GM23338 (cell line): Measurements from ENCODE around the gene RGS7. TPM values are rescaled to one million over a fixed set of nuclear protein-coding genes. Genes with fewer than 3 reads are reported as not detected.

Experiments used
- ATAC-seq: fragments of 200-7000 bp; cut with Tn5 transposase; 3 replicates; pipeline ENCODE4 v1.9.1; 2020
- DNase-seq: peaks from one replicate; pipeline ENCODE4 v3.0.0-alpha.2; 2015; ENCODE audit warnings: low spot score
- H2AFZ ChIP-seq: fragments of 200-600 bp; sonication (generic); 2 replicates; pipeline ENCODE4 v1.8.0; 2016; ENCODE audit warnings: antibody characterized with exemption, mild to moderate bottlenecking, moderate library complexity
- H3F3A ChIP-seq: fragments of 200-600 bp; sonication (generic); replicated peaks from 2 replicates; pipeline ENCODE4 v1.8.0; 2017; ENCODE audit warnings: antibody characterized with exemption, mixed run types, low read depth
- H3K27ac ChIP-seq: fragments of 200-600 bp; sonication (generic); 2 replicates; pipeline ENCODE4 v1.6.1; 2016; ENCODE audit warnings: low read depth
- H3K27me3 ChIP-seq: fragments of 200-600 bp; sonication (generic); 2 replicates; pipeline ENCODE4 v1.8.0; 2016; ENCODE audit warnings: mild to moderate bottlenecking, mixed run types, moderate library complexity; ENCODE audit not compliant: insufficient read depth
- H3K36me3 ChIP-seq: fragments of 200-600 bp; sonication (generic); 2 replicates; pipeline ENCODE4 v1.8.0; 2016; ENCODE audit warnings: mild to moderate bottlenecking; ENCODE audit not compliant: insufficient read depth
- H3K4me1 ChIP-seq: fragments of 200-600 bp; sonication (generic); 2 replicates; pipeline ENCODE4 v1.8.0; 2016; ENCODE audit warnings: mild to moderate bottlenecking, moderate library complexity; ENCODE audit not compliant: insufficient read depth
- H3K4me2 ChIP-seq: fragments of 200-600 bp; sonication (generic); 2 replicates; pipeline ENCODE4 v1.7.1; 2017; ENCODE audit warnings: mixed run types
- H3K4me3 ChIP-seq: fragments of 200-600 bp; sonication (generic); 2 replicates; pipeline ENCODE4 v1.6.1; 2016; ENCODE audit warnings: mixed run types
- H3K79me2 ChIP-seq: fragments of 200-600 bp; sonication (generic); replicated peaks from 2 replicates; pipeline ENCODE4 v1.8.0; 2017; ENCODE audit warnings: mild to moderate bottlenecking; ENCODE audit not compliant: insufficient read depth
- H3K9me2 ChIP-seq: fragments of 200-600 bp; sonication (generic); 2 replicates; pipeline ENCODE4 v1.8.0; 2017; ENCODE audit not compliant: insufficient read depth
- H4K20me1 ChIP-seq: fragments of 200-600 bp; sonication (generic); replicated peaks from 2 replicates; pipeline ENCODE4 v1.8.0; 2017; ENCODE audit warnings: mild to moderate bottlenecking; ENCODE audit not compliant: insufficient read depth
- H3K27ac Mint-ChIP-seq: 2 replicates; pipeline ENCODE4 v1.8.0; 2020; ENCODE audit warnings: inconsistent platforms, mild to moderate bottlenecking, moderate library complexity, mixed read lengths
- H3K27me3 Mint-ChIP-seq: 3 replicates; pipeline ENCODE4 v1.8.0; 2022; ENCODE audit warnings: low read depth, mild to moderate bottlenecking, moderate library complexity, mixed read lengths, inconsistent platforms; ENCODE audit not compliant: insufficient read depth, poor library complexity
- H3K36me3 Mint-ChIP-seq: 3 replicates; pipeline ENCODE4 v1.8.0; 2021; ENCODE audit warnings: low read depth, mild to moderate bottlenecking, inconsistent platforms, moderate library complexity, mixed read lengths
- H3K4me1 Mint-ChIP-seq: 3 replicates; pipeline ENCODE4 v1.8.0; 2020; ENCODE audit warnings: mild to moderate bottlenecking, inconsistent platforms, mixed read lengths
- H3K4me3 Mint-ChIP-seq: 3 replicates; pipeline ENCODE4 v1.8.0; 2021; ENCODE audit warnings: moderate library complexity, mild to moderate bottlenecking, inconsistent platforms, mixed read lengths
- H3K9me3 Mint-ChIP-seq: 3 replicates; pipeline ENCODE4 v1.8.0; 2020; ENCODE audit warnings: moderate library complexity, mild to moderate bottlenecking, inconsistent platforms, mixed read lengths
- EZH2phosphoT487 ChIP-seq: fragments of 200-600 bp; sonication (generic); IDR thresholded peaks from one replicate; pipeline ENCODE4 v1.8.1; 2018; ENCODE audit warnings: antibody characterized with exemption; ENCODE audit not compliant: unreplicated experiment
- POLR2AphosphoS5 ChIP-seq: IDR thresholded peaks from 2 replicates; pipeline ENCODE4 v1.6.1; 2016; ENCODE audit warnings: antibody characterized with exemption, low read depth
- REST ChIP-seq: IDR thresholded peaks from one replicate; pipeline ENCODE4 v1.6.1; 2018; ENCODE audit warnings: antibody characterized with exemption; ENCODE audit not compliant: unreplicated experiment
- STAT1 ChIP-seq: IDR thresholded peaks from one replicate; pipeline ENCODE4 v1.6.1; 2016; ENCODE audit warnings: antibody characterized with exemption; ENCODE audit not compliant: unreplicated experiment
- ZNF331 ChIP-seq: fragments of 250-450 bp; sonication (Bioruptor Pico); IDR thresholded peaks from 2 replicates; pipeline ENCODE4 v1.5.0; 2020; ENCODE audit warnings: low read depth, mild to moderate bottlenecking, moderate library complexity
- polyA plus RNA-seq: library from polyadenylated mRNA; unstranded; fragments of >200 nt; fragmentation: Nextera tagmentation; extraction: Ambion mirVana; gene quantifications from 2 replicates; pipeline ENCODE4 v1.2.1, GENCODE V29; 2016
- total RNA-seq: library from RNA; depleted of rRNA; stranded (reverse); fragments of >200 nt; shearing (Covaris generic); gene quantifications from 2 replicates; pipeline ENCODE4 v1.2.3, GENCODE V29; 2014
- TF ChIP-seq, protein P1 (sequence below), 2 experiments: fragments of 200-600 bp in 1 of 2; sonication (generic) in 1 of 2; conservative IDR thresholded peaks; 2 replicates each; pipeline versions ENCODE4 v1.5.1 to v1.6.1; 2016 to 2017; ENCODE audit warnings: antibody characterized with exemption in 2 of 2, low read depth in 2 of 2, mild to moderate bottlenecking in 2 of 2, moderate library complexity in 1 of 2
- TF ChIP-seq, protein P2 (sequence below): IDR thresholded peaks from 2 replicates; pipeline ENCODE4 v1.6.1; 2016; ENCODE audit warnings: antibody characterized with exemption

RGS7 gene
- total and polyA plus RNA-seq, 2 experiments from 2014 or later = 2.0 to 2.2 TPM

DNA sequence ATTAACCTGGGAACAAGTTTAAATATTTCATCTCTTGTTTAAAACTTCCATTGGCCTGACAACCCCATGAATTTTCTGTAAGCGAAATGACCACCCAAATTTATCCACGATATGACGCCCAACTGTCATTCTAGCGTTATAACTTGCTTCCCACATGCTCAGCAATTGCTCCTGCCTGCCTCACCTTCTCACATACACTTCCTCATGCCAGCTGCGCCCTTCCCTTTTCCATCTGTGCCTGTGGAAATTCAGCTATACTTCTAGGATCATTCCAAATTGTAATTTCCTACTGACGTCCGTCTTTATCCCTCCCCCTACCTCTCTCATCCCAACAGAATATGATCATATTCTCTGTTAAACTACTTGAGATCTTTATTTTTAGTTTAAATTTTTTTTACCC lies 248.0 kb downstream of the RGS7 start (continued):
- TF ChIP-seq, protein P1, sequence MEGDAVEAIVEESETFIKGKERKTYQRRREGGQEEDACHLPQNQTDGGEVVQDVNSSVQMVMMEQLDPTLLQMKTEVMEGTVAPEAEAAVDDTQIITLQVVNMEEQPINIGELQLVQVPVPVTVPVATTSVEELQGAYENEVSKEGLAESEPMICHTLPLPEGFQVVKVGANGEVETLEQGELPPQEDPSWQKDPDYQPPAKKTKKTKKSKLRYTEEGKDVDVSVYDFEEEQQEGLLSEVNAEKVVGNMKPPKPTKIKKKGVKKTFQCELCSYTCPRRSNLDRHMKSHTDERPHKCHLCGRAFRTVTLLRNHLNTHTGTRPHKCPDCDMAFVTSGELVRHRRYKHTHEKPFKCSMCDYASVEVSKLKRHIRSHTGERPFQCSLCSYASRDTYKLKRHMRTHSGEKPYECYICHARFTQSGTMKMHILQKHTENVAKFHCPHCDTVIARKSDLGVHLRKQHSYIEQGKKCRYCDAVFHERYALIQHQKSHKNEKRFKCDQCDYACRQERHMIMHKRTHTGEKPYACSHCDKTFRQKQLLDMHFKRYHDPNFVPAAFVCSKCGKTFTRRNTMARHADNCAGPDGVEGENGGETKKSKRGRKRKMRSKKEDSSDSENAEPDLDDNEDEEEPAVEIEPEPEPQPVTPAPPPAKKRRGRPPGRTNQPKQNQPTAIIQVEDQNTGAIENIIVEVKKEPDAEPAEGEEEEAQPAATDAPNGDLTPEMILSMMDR (conservative IDR thresholded peaks at IDR 0.05; ENCODE audit: low read depth in 2 of 2) = no peak

- Histone ChIP-seq H3K4me2 (no peak overlapping the region), H3K27me3 (no peaks in the 10 kb centered on the region), H3K27ac (no peak overlapping the region), H3K4me3 (no peak overlapping the region), H3K9me2 (no peaks in the 10 kb centered on the region), H3K4me1 (peaks cover 19% of the 10 kb centered on the region; the same call in 1 of the 2 replicates), H3K36me3 (no peaks in the 10 kb centered on the region), H3F3A (no peaks in the 10 kb centered on the region), H3K79me2 (no peaks in the 10 kb centered on the region), H2AFZ (no peak overlapping the region), H4K20me1 (no peaks in the 10 kb centered on the region)
- H3K4me3 Mint-ChIP-seq = no peak overlapping the region
- no peak for TF ChIP-seq STAT1
- TF ChIP-seq EZH2phosphoT487 = no peak
- TF ChIP-seq ZNF331 = no peak
- TF ChIP-seq, protein P2, sequence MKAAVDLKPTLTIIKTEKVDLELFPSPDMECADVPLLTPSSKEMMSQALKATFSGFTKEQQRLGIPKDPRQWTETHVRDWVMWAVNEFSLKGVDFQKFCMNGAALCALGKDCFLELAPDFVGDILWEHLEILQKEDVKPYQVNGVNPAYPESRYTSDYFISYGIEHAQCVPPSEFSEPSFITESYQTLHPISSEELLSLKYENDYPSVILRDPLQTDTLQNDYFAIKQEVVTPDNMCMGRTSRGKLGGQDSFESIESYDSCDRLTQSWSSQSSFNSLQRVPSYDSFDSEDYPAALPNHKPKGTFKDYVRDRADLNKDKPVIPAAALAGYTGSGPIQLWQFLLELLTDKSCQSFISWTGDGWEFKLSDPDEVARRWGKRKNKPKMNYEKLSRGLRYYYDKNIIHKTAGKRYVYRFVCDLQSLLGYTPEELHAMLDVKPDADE = no peak
- TF ChIP-seq, protein P1 (conservative IDR thresholded peaks at IDR 0.05; ENCODE audit: low read depth in 2 of 2) = no peak
- TF ChIP-seq REST = no peak
- no peak for TF ChIP-seq POLR2AphosphoS5
- no peaks in the 10 kb centered on the region for H3K9me3 Mint-ChIP-seq
- ATAC-seq (no peak), DNase-seq (no peak)
- peaks cover 11% of the 10 kb centered on the region; the same call in 2 of the 3 replicates for H3K4me1 Mint-ChIP-seq
- no peaks in the 10 kb centered on the region for H3K27me3 Mint-ChIP-seq
- H3K36me3 Mint-ChIP-seq = no peaks in the 10 kb centered on the region
- H3K27ac Mint-ChIP-seq = no peak overlapping the region
Observed at GRCh38 chr1:241105147-241105546, 251.9 kb downstream of the RGS7 start.
